Cardiac muscle cell (in vitro differentiated cells and primary cell): ENCODE measurements around the gene SYNRG. TPM values are rescaled to one million over a fixed set of nuclear protein-coding genes. Genes with fewer than 3 reads are reported as not detected.

Experiments
- DNase-seq, 2 donors: peaks; one replicate each; pipeline versions ENCODE4 v3.0.0 to v3.0.0-alpha.2; 2010 to 2017; ENCODE audit warnings: low read depth in 1 of 2, low spot score in 1 of 2
- H3K27ac ChIP-seq: fragments of 200-600 bp; sonication (generic); 2 replicates; pipeline ENCODE4 v1.5.1; 2016
- H3K27me3 ChIP-seq: fragments of 200-600 bp; sonication (generic); 2 replicates; pipeline ENCODE4 v1.6.0; 2016; ENCODE audit warnings: control low read depth
- H3K36me3 ChIP-seq: fragments of 200-600 bp; sonication (generic); 2 replicates; pipeline ENCODE4 v1.5.1; 2016; ENCODE audit warnings: control low read depth
- H3K4me1 ChIP-seq: fragments of 200-600 bp; sonication (generic); 2 replicates; pipeline ENCODE4 v1.8.1; 2017; ENCODE audit warnings: low read depth, mild to moderate bottlenecking, mixed run types
- H3K4me3 ChIP-seq: fragments of 200-600 bp; sonication (generic); 2 replicates; pipeline ENCODE4 v1.5.1; 2016; ENCODE audit warnings: mild to moderate bottlenecking
- H3K9me3 ChIP-seq: fragments of 200-600 bp; sonication (generic); 2 replicates; pipeline ENCODE4 v1.5.1; 2017; ENCODE audit warnings: low read depth, mild to moderate bottlenecking, control low read depth
- CTCF ChIP-seq: IDR thresholded peaks from 2 replicates; pipeline ENCODE4 v1.5.1; 2012; ENCODE audit warnings: low read depth, mild to moderate bottlenecking, low read length
- polyA plus RNA-seq: library from polyadenylated mRNA; unstranded; fragments of >200 nt; fragmentation: Nextera tagmentation; extraction: Ambion mirVana; gene quantifications from 2 replicates; pipeline ENCODE4 v1.2.1, GENCODE V29; 2016
- total RNA-seq: library from RNA; depleted of rRNA; stranded (reverse); fragments of >200 nt; gene quantifications from 2 replicates; pipeline ENCODE4 v1.2.3, GENCODE V29; 2016

The SYNRG gene
- total and polyA plus RNA-seq, 2 experiments from 2014 or later = 13.7 to 26.1 TPM

- no peaks in the 10 kb centered on the region for H3K27me3 ChIP-seq
- no peak overlapping the region for H3K27ac ChIP-seq
- peaks cover 12% of the 10 kb centered on the region for H3K4me1 ChIP-seq
- no peak for DNase-seq
- no peak overlapping the region for H3K4me3 ChIP-seq
- peaks cover 19% of the 10 kb centered on the region for H3K36me3 ChIP-seq
- TF ChIP-seq CTCF = no peak
- H3K9me3 ChIP-seq = no peaks in the 10 kb centered on the region
These were observed 130.2 kb downstream of the SYNRG start for GRCh38 chr17:37479025-37479424.

DNA sequence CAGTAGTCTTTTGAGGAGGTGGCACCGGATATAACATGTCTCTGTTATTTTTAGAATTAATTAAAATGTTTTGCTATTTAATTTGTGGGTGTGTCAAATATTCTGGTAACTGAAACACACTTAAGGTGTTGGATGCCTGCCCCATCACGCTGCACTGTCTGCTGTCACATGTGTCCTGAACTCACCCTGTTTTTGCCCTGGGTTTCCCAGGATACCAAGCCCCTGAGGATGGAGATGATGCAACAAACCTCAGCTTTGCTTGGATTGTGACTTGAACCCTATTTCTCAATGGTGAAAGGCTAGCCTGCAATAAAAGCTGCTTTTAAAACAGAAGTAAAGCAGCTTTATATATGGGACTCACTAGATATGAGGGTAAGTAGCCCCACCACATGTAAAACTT lies 131.0 kb downstream of the SYNRG start:
- Histone ChIP-seq H3K36me3 (peaks cover 21% of the 10 kb centered on the region), H3K27me3 (no peaks in the 10 kb centered on the region), H3K9me3 (no peaks in the 10 kb centered on the region), H3K27ac (no peak overlapping the region), H3K4me3 (no peak overlapping the region), H3K4me1 (peaks cover 7% of the 10 kb centered on the region)
- DNase-seq = peak in 1 of 2 donors; percentile 84
- TF ChIP-seq CTCF = no peak

DNA sequence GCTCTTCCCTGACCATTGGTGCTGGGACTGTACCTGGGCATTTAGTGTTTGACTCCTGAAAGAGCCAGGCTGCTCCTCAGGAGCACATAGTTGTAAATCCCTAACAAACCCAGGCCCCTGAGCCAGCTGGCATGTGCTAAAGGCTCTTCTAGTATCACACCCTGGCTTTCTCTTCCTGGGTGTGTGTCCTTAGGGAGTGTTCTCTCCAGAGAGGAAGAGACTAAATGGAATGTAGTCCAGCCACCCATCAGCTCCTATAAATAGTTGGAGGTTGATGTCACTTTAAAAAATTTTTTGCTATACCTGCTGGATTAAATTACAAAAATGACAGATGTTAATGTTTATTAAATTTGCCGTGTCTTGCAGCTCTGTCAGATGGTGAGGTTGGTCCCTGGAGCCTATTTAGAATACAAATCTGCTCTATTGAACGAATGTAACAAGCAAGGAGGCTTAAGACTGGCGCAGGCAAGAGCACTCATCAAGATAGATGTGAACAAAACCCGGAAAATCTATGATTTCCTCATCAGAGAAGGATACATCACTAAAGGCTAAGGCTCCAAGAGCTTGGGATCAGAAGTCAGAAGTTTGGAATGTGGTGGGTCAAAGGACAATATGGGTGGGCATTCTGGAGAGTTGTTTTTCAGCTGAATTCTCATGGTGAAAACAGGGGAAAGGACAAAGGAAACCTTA lies 132.6 kb downstream of the SYNRG start:
- no peak overlapping the region for H3K4me3 ChIP-seq
- no peak for TF ChIP-seq CTCF
- H3K27me3 ChIP-seq = no peaks in the 10 kb centered on the region
- H3K36me3 ChIP-seq = peaks cover 21% of the 10 kb centered on the region
- H3K27ac ChIP-seq = no peak overlapping the region
- peak in 1 of 2 donors; percentile 50 for DNase-seq
- no peaks in the 10 kb centered on the region for H3K4me1 ChIP-seq
- H3K9me3 ChIP-seq = no peaks in the 10 kb centered on the region

DNA sequence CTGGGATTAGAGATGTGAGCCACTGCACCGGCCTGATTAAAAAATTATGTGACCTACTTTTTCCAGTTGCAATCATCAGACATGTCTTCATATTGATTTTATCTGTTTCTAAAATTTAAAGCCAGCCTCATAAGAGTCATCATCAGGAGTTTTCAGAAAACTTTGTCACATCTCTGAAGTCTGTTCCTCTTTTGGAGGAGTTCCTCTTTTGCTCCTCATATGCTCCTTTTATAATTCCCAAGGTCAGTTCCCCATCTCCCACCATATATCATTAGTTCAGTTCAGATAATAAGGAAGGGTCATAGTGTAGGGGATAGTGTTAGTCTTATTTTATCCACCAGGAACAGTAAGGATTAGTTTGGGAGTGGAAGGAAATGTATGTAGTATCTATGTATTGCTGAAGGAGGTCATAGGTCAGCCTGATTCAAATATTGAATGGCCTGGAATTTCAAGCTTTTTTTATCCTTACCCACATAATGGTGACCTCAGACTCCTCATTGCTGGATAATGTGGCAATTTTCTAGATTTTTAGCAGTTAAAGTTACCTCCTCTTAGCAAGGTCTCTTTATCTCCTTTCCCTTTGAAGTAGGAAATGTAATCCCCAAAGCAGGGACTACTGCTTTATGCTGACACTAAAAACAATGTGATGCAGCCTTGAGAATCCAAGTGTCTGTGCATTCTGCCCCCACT lies 133.3 kb downstream of the SYNRG start:
- H3K9me3 ChIP-seq = no peaks in the 10 kb centered on the region
- peaks cover 24% of the 10 kb centered on the region for H3K36me3 ChIP-seq
- no peak overlapping the region for H3K27ac ChIP-seq
- no peak for DNase-seq
- H3K4me3 ChIP-seq = no peak overlapping the region
- no peaks in the 10 kb centered on the region for H3K27me3 ChIP-seq
- TF ChIP-seq CTCF = no peak
- no peaks in the 10 kb centered on the region for H3K4me1 ChIP-seq

DNA sequence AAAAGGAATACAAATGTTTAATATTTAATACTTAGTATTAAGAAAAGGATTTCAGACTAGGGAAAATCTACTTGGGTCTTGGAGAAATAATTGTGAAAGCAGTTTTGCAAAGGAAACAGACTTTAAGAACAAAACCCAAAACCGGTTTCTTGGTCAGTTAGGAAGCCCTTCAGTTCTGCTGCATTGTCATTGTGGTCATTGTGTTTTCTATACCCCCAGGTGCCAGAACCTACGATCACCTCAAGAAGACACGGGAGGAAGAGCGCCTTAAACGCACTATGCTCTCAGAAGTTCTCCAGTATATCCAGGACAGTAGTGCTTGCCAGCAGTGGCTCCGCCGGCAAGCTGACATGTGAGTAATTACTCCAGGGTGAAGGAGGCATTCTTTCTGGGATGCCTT lies 139.0 kb downstream of the SYNRG start:
- Histone ChIP-seq H3K9me3 (no peaks in the 10 kb centered on the region), H3K4me3 (no peak overlapping the region), H3K27ac (no peak overlapping the region), H3K27me3 (no peaks in the 10 kb centered on the region), H3K36me3 (peaks cover 49% of the 10 kb centered on the region), H3K4me1 (no peaks in the 10 kb centered on the region)
- no peak for TF ChIP-seq CTCF
- no peak for DNase-seq
